HUES6 (cell line): ENCODE data around the gene SRSF11.
"Not testable (repeated sequence)": the region's sequence is repeated elsewhere in the genome, so short reads cannot be mapped to it uniquely, and the experiment has no call there.

Experiments
- H3K27ac ChIP-seq: 2 replicates; pipeline ENCODE4 v1.7.0; 2013; ENCODE audit warnings: low read depth, mild to moderate bottlenecking, low read length, inconsistent platforms
- H3K27me3 ChIP-seq: 2 replicates; pipeline ENCODE4 v1.6.1; 2013; ENCODE audit warnings: low read length; ENCODE audit not compliant: control insufficient read depth, insufficient read depth
- H3K36me3 ChIP-seq: 2 replicates; pipeline ENCODE4 v1.6.1; 2013; ENCODE audit warnings: low read length; ENCODE audit not compliant: control insufficient read depth, insufficient read depth
- H3K4me1 ChIP-seq: 2 replicates; pipeline ENCODE4 v1.6.1; 2013; ENCODE audit warnings: low read length; ENCODE audit not compliant: control insufficient read depth, insufficient read depth
- H3K4me3 ChIP-seq: 2 replicates; pipeline ENCODE4 v1.5.1; 2013; ENCODE audit warnings: low read depth, low read length
- H3K9ac ChIP-seq: one replicate; pipeline ENCODE4 v1.6.1; 2013; ENCODE audit warnings: mild to moderate bottlenecking, low read length
- H3K9me3 ChIP-seq: 2 replicates; pipeline ENCODE4 v1.6.1; 2013; ENCODE audit warnings: low read depth, low read length; ENCODE audit not compliant: control insufficient read depth, insufficient read depth

The SRSF11 gene

GRCh38 chr1:70204139-70204538 is 17.0 kb upstream of the SRSF11 start:
- no peak overlapping the region for H3K9ac ChIP-seq

GRCh38 chr1:70204600-70204999 is 16.6 kb upstream of the SRSF11 start:
- no peak overlapping the region for H3K27ac ChIP-seq

More at GRCh38 chr1:70204139-70204538, 17.0 kb upstream of the SRSF11 start:
- Histone ChIP-seq H3K27me3 (no peaks in the 10 kb centered on the region), H3K4me3 (peak overlapping the region; percentile 97), H3K36me3 (peaks cover 4% of the 10 kb centered on the region; the same call in 1 of the 2 replicates), H3K9me3 (no peaks in the 10 kb centered on the region), H3K4me1 (peaks cover 9% of the 10 kb centered on the region; the same call in 1 of the 2 replicates), H3K27ac (no peak overlapping the region)

GRCh38 chr1:70205071-70205433 is 16.1 kb upstream of the SRSF11 start:
- Histone ChIP-seq H3K27me3 (no peaks in the 10 kb centered on the region), H3K27ac (peak overlapping the region; percentile 91; the same call in 1 of the 2 replicates), H3K4me1 (peaks cover 9% of the 10 kb centered on the region; the same call in 1 of the 2 replicates), H3K36me3 (peaks cover 4% of the 10 kb centered on the region; the same call in 1 of the 2 replicates), H3K9me3 (no peaks in the 10 kb centered on the region), H3K9ac (peak overlapping the region; percentile 99), H3K4me3 (peak overlapping the region; percentile 97)

More at GRCh38 chr1:70204600-70204999, 16.6 kb upstream of the SRSF11 start:
- H3K4me3 ChIP-seq = peak overlapping the region; percentile 97
- no peaks in the 10 kb centered on the region for H3K9me3 ChIP-seq
- H3K9ac ChIP-seq = peak overlapping the region; percentile 99
- no peaks in the 10 kb centered on the region for H3K27me3 ChIP-seq
- H3K4me1 ChIP-seq = peaks cover 9% of the 10 kb centered on the region; the same call in 1 of the 2 replicates
- H3K36me3 ChIP-seq = peaks cover 4% of the 10 kb centered on the region; the same call in 1 of the 2 replicates

- Histone ChIP-seq H3K9me3 (no peaks in the 10 kb centered on the region), H3K27ac (peak within 1 kb of the TSS; percentile 91), H3K4me1 (peaks cover 9% of the 10 kb centered on the region; the same call in 1 of the 2 replicates), H3K36me3 (peaks cover 4% of the 10 kb centered on the region; the same call in 1 of the 2 replicates), H3K9ac (peak within 1 kb of the TSS; percentile 99), H3K4me3 (peak within 1 kb of the TSS; percentile 97), H3K27me3 (no peaks in the 10 kb centered on the region)
These were observed 15.6 kb upstream of the SRSF11 start, which contains the start of gene LRRC40 for GRCh38 chr1:70205434-70206118. Gene LRRC40, minus strand, starts transcription at chr1:70205579. Its CDS starts 39 bp downstream, at chr1:70205540.

- not testable (repeated sequence) for H3K4me1 ChIP-seq, H3K36me3 ChIP-seq, H3K9me3 ChIP-seq, H3K27me3 ChIP-seq, H3K27ac ChIP-seq, H3K9ac ChIP-seq
- peak overlapping the region; percentile 97 for H3K4me3 ChIP-seq
These were observed 14.3 kb upstream of the SRSF11 start for GRCh38 chr1:70206833-70207232.

GRCh38 chr1:70207492-70207891 is 13.7 kb upstream of the SRSF11 start:
- Histone ChIP-seq H3K4me1 (peaks cover 9% of the 10 kb centered on the region; the same call in 1 of the 2 replicates), H3K4me3 (0 out of 2 replicates have a peak overlapping the region, but pooled peaks have one; percentile 7), H3K27ac (no peak overlapping the region), H3K9ac (no peak overlapping the region), H3K9me3 (no peaks in the 10 kb centered on the region), H3K27me3 (no peaks in the 10 kb centered on the region), H3K36me3 (peaks cover 6% of the 10 kb centered on the region; the same call in 1 of the 2 replicates)

GRCh38 chr1:70208292-70208691 is 12.9 kb upstream of the SRSF11 start:
- Histone ChIP-seq H3K27ac (no peak overlapping the region), H3K4me1 (peaks cover 9% of the 10 kb centered on the region; the same call in 1 of the 2 replicates), H3K9me3 (no peaks in the 10 kb centered on the region), H3K4me3 (no peak overlapping the region), H3K27me3 (no peaks in the 10 kb centered on the region), H3K36me3 (peaks cover 6% of the 10 kb centered on the region; the same call in 1 of the 2 replicates), H3K9ac (no peak overlapping the region)

GRCh38 chr1:70210820-70211219 is 10.4 kb upstream of the SRSF11 start:
- no peak overlapping the region for H3K4me3 ChIP-seq
- no peaks in the 10 kb centered on the region for H3K9me3 ChIP-seq
- H3K27me3 ChIP-seq = no peaks in the 10 kb centered on the region
- 0 out of 2 replicates have a peak, but pooled peaks cover 2% of the 10 kb centered on the region for H3K4me1 ChIP-seq
- no peak overlapping the region for H3K9ac ChIP-seq
- no peak overlapping the region for H3K27ac ChIP-seq
- H3K36me3 ChIP-seq = peaks cover 6% of the 10 kb centered on the region; the same call in 1 of the 2 replicates

- no peaks in the 10 kb centered on the region for H3K9me3 ChIP-seq
- H3K4me1 ChIP-seq = 0 out of 2 replicates have a peak, but pooled peaks cover 1% of the 10 kb centered on the region
- H3K9ac ChIP-seq = no peak overlapping the region
- H3K27ac ChIP-seq = no peak overlapping the region
- H3K4me3 ChIP-seq = no peak overlapping the region
- peaks cover 11% of the 10 kb centered on the region; the same call in 1 of the 2 replicates for H3K36me3 ChIP-seq
- no peaks in the 10 kb centered on the region for H3K27me3 ChIP-seq
These were observed 9.6 kb upstream of the SRSF11 start for GRCh38 chr1:70211541-70211940.

- H3K9me3 ChIP-seq = no peaks in the 10 kb centered on the region
- no peak overlapping the region for H3K9ac ChIP-seq
- H3K4me1 ChIP-seq = 0 out of 2 replicates have a peak, but pooled peaks cover 15% of the 10 kb centered on the region
- H3K4me3 ChIP-seq = no peak overlapping the region
- H3K27me3 ChIP-seq = no peaks in the 10 kb centered on the region
- peaks cover 31% of the 10 kb centered on the region for H3K36me3 ChIP-seq
- H3K27ac ChIP-seq = no peak overlapping the region
These were observed 1.2 kb upstream of the SRSF11 start for GRCh38 chr1:70220015-70220414.
